GM18526 (cell line): ENCODE results near the gene MEGF6.

Experiments used
- POLR2A ChIP-seq: IDR thresholded peaks from 3 replicates; pipeline ENCODE4 v1.6.1; 2011; ENCODE audit not compliant: insufficient read length; ENCODE audit errors: extremely low read depth

The MEGF6 gene

DNA sequence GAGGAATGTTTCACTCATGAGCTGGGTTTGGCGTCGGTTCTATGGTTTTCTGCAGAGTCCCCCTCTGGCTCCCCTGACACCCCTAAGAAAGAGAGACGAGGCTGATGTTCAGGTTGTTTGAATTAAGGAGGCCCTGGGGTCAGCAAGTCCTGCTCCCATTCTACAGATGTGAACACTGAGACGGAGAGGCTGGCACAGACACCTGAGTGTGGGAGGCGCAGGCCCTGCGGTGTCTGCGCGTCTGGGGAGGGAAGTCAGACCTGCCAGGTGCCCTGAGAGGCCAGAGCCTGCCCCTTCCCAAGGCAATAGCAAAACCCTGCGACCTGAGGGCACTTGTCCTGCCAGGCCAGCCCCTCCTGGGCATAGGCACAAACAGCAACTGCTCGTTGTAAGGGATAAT, 47.7 kb downstream of the MEGF6 start:
- TF ChIP-seq POLR2A: no peak

DNA sequence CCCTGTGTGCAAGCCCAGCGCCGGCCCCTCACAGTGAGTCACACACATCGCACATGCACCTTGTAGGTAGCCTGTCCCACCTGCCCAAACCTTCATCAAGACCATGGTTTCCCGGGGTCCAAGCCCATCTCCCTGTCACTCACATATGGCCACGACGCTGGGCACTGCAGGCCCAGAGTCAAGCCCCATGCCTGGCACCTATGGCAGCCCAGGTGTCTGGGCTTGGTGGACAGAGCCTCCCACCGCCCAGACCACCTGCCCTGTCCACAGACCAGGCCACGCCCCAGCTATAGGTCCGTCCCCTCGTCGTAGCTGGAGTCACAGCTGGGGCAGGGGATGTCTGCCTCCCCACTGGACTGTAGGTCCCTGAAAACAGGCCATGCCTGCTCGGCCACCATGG, 48.2 kb downstream of the MEGF6 start:
- TF ChIP-seq POLR2A: no peak

DNA sequence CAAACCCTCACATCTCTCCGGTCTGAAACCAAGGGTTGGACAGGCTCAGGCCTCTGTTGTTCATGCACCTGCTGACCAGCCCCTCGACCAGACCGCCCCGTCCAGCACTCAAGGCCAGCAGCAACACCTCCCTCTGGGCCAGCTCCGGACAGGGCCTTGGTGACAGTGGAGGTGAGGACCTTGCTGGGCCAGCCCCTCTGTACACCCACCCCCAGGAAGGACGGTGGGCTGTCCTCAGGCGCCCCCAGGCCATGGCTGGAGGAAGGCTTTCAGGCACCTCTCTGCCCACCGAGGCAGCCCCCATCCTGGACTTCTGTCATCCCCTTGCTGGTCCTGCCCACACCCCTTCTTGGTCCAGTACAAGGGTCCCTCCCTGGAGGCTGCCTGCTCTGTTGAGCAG, 48.6 kb downstream of the MEGF6 start:
- TF ChIP-seq POLR2A: no peak

DNA sequence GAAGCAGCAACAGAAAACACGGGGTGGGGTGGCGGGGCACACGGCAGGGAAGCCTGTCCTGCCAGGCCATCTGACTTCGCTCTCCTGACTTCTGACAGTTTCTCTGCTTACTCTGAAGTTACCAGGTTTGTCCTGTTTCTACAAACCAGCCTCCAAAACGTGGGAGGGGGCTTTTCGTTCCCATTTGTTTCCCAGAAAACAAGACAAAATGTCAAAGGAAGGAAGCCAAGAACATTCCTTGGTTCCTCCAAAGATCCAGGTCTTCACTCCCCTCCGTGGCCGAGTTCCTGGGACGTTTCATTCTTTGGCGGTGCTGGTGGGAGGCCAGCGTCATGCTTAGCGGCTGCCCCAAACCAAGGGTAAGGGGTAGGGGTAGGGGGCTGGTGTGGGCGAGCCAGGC, 49.6 kb downstream of the MEGF6 start:
- no peak for TF ChIP-seq POLR2A

DNA sequence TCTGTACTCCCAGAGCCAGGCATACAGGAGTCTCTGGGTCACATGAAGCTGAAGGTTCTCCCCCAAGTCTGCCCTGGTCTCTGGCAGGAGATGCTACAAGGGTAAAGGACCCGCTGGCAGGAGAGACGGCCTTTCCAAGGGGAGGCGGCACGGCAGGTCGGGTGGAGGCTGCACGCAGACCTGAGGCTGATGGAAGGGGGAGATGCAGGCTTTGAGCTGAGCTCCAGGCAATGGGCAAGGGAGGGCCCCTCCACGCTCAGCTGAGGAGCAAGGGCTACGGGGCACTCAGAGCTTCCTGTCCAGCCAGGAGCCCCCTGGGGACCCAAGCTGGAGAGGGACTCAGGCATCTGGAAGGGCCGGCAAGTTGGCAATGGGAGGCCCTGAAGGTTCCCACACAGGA, 50.3 kb downstream of the MEGF6 start:
- TF ChIP-seq POLR2A: no peak

DNA sequence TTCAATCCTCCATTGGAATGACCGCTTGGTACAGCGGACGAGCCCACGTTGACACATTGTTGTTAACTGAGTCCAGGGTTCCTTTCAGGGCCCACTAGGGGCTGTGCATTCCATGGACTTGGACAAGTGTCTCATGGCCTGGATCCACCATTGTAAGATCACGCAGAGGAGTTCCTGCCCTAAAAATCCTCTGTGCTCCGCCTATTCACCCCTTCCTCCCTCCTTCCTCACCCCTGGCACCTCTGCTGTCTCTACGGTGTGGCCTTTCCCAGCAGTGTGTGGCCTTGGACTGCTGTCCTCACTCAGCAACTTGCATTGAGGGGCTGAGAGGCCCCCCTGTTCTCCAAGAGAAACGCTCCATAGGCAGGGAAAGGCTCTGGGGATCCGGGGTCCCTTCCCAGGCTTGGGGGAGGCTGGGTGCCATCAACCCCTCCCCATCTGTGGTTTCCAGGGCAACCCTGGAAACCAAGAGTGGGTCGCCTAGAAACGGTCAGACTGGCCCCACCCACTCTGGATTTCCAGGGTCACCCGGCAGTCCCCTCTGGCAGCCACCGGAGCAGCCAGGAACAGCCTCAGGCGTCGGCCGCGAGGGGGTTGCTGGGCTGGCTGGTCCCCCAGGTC, 50.9 kb downstream of the MEGF6 start:
- no peak for TF ChIP-seq POLR2A

DNA sequence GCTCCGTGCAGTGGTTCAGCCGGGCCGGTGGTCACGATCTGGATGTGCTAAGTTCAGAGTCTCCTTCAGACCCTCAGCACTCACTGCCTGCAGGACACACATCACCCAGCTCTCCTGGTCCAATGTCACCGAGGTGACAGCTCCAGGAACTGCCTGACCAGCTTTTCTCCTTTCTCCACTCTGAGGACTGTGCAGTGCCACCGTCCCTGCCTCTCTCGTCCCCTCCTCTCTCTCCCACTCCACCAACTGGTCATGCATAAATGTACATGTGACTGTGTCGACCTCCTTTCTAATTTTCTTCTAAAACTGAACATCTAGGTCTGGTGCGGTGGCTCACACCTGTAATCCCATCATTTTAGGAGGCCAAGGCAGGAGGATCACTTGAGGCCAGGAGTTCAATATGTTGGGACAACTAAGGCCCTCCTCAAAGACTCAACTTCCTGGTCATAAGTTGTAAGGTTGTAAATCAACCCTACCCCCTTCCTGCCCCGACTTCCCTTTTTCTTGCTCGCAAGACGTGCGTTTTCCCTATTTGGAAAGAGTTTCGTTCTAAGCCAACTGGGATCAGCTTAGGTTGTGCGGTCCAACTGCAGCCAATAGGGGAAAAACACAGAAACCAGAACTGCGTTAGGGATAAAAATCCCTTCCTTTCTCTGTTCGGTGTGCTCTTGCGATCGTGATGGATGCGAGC, 53.1 kb downstream of the MEGF6 start:
- TF ChIP-seq POLR2A: no peak

DNA sequence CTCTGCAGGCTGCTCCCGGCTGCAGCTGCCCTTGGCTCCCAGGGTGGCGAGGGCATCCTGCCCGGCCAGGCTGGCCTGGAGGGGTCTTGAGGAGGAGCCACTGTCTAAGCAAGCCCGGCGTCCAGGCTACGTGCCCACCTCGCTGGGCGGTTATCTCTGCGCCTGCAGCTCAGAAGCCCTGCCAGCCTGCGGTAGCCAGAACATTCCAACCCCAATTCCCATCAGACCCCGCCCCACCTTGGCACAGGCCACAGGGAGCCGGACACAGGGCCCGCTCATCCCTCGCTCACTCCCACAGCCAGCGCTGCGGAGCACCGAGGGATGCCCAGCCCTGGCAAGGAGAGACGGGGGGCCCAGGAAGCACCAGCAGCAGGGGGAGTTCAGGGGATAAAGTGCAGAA, 53.9 kb downstream of the MEGF6 start:
- TF ChIP-seq POLR2A: no peak

DNA sequence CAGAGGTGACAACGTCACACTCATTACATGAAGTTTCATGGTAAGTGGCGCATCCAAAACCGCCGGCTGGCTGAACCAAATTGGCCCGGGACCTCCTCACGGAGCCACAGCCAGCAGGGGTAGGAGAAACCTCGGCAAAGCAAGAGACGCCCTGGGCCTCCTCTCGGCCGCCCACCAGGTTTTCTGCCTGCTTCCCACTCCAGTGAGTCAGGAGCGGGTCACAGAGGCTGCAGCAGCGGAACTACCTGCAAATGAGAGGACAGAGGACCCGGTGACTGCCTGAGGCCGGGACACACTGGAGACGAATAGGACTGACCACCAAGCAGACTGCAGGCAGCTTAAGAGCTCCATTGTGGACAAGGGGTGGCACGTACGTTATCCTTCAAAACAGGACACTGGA, 55.0 kb downstream of the MEGF6 start:
- TF ChIP-seq POLR2A: no peak

DNA sequence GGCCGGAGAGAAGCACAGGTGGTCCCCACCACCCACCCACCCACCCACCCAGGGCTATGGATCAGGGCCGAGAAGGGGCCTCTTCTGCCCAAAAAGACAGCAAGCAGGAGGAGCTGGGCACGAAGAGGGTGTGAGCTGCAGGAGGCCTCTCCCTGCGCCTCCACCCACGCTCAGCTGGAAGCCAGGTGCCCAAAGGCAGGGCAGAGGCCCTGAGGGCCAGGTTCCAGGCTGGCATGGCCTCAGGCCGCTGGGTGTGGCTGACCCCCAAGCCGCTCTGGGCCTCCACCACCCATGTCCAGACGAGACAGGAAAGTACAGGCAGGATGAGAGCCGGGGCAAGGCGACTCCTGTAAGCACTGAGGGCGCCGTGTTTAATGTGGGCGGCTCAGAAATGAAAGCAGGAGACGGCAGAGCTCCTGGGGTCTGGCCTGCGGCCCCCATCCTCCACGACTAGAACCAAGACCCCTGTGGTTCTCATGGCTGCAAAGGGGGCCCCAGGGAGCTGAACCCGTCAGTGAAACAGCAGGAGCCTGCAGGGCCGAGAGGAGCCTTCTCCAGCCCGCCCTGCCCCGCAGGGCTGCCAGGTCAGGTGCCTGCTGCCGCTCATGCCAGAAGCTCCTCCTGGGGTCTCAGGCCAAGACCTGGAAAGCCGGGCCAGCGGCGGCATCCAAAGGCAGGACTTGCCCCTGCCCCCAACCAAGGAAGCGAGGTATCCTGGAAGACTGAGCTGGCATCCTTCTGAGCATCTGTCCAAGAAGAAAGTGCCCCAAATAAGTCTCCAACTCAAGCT, 56.0 kb downstream of the MEGF6 start:
- TF ChIP-seq POLR2A: no peak

DNA sequence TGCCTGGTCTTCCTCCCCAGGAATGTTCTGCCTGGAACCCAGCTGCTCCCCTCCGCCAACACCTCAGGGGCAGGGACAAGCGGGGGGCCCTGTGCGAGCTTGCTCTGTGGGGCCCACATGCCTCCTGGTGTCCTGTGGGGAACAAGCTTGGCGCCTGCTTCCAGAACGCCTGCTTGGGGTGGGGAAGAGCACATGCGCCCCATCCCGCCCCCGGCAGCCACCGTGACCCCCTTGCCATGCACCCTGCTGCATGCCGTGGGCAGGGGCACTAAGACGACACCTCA, 57.4 kb downstream of the MEGF6 start:
- no peak for TF ChIP-seq POLR2A

DNA sequence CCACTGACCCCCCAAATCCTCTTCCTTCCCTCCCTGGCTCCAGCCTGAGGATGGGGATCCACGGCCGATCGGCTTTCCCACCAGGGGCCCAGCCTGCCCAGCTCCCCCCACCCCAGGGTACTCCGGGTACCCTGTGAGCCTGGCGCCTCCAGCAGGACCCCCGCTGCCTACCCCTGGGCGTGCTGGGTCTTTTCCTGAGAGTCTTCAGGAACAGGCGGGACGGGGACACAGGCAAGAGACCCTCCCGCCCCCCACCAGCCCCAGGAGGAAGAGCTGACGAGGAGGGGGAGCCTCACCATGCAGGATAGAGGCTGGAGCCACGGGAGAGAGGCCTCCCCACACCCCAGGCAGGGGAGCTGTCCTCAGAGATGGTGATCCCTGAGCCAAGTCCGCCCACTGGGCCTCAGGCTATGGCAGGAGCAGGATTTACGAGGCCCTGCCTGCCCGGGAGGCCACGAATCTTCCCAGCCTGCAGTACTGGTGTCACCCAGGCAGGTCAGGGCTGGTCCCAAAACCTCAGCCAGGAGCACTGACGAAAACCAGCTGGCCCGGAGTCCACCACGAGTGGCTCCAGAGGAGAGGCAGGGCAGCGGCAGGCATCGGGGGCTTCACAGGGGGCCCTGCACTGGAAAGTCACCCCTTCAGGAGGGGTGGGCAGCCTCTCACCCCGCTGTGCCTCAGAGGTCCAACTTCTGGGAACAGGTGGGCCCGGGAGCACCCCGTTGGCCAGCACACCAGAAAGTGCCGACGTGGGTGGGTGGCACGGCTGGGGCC, 58.0 kb downstream of the MEGF6 start:
- no peak for TF ChIP-seq POLR2A

DNA sequence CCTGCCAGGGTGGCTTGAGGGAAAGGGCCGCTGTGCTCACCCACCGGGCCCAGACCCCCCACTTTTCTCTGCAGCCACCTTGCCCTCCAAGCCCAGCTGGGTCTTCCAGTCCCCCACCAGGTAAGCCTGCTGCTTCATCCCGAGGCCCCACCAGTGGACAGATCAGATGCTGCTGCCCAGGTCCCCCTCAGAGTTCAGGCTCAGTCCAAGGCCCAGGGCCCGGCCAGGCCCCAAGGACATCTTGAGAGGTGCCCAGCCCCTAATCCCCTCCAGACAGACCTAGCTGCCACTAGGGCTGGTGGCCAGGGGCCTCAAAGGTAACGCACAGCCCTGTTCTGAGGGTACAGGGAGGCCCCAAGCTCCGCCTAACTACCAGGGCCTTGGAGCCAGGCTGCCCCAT, 58.6 kb downstream of the MEGF6 start:
- TF ChIP-seq POLR2A: no peak

DNA sequence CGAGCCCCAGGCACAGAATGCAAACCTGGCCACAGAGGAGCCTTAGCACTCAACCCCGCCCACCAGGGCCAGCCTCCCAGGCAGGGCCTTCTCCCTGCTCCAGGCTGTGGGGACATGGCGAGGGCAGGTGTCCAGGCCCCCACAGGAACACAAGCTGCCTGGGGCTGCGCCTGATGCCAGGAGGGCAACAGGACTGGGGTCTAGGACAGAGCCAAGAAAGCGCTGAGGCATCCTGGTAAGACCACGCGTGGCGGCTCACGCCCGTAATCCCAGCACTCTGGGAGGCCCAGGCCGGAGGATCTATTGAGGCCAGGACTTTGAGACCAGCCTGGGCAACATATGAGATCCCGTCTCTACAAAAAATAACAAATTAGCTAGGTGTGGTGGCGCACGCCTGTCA, 59.1 kb downstream of the MEGF6 start:
- no peak for TF ChIP-seq POLR2A

DNA sequence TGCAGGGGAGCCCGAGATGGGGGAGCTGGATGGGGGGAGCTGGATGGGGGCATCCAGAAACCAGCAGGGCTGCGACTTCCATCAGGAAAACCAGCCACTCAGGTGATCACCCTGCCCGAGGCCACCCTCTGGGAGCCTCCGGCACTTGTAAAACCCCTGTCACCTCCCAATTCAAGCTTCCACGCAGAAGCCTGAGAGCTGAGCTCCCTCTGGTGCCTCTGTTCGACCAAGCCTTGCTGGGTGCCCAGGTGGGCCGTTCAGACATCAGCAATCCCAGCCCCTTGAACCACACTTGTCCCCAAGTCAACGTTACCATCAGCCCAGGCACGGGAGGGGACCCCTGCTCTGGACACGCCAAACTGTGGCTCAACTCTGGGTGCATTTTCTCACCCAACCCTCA, 59.6 kb downstream of the MEGF6 start:
- no peak for TF ChIP-seq POLR2A

DNA sequence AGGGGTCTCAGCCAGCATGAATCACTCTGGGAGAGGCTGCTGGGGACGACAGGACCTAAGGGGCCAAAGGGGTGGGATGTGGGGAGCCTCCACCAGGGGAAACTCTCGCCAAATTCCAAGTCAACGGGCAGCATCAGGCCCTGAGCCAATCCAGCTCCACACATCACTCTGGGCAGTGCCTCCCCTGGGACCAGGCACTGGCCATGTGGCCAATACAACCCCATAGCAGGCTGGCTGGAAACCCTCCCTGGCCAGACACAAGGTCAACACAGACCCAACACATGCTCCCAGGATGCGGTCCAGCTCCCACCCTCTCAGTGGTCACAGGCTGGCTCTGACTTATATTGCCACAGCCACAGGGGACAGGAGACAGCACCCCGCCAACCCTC, 60.0 kb downstream of the MEGF6 start:
- TF ChIP-seq POLR2A: no peak
